H9 (cell line): ENCODE results near the gene TBX1. TPM values are rescaled to one million over a fixed set of nuclear protein-coding genes. Genes with fewer than 3 reads are reported as not detected.

ENCODE experiments used
- DNase-seq: peaks from one replicate; pipeline ENCODE4 v3.0.0-alpha.2; 2017
- H2AFZ ChIP-seq: one replicate; pipeline ENCODE4 v1.6.1; 2013; ENCODE audit warnings: mild to moderate bottlenecking, low read length, control low read depth, moderate library complexity
- H2AK5ac ChIP-seq: 2 replicates; pipeline ENCODE4 v1.6.1; 2013; ENCODE audit warnings: low read length, control low read depth, mixed read lengths; ENCODE audit not compliant: insufficient read length
- H2BK120ac ChIP-seq: one replicate; pipeline ENCODE4 v1.6.1; 2013; ENCODE audit warnings: low read depth, mild to moderate bottlenecking, low read length, control low read depth, inconsistent platforms; ENCODE audit not compliant: poor library complexity, severe bottlenecking
- H2BK12ac ChIP-seq: 2 replicates; pipeline ENCODE4 v1.6.1; 2013; ENCODE audit warnings: low read length, control low read depth, mixed read lengths, low read depth; ENCODE audit not compliant: insufficient read length
- H2BK15ac ChIP-seq: 2 replicates; pipeline ENCODE4 v1.6.1; 2013; ENCODE audit warnings: low read depth, low read length, control low read depth
- H2BK20ac ChIP-seq: one replicate; pipeline ENCODE4 v1.6.1; 2013; ENCODE audit warnings: low read depth, mild to moderate bottlenecking, low read length, control low read depth, inconsistent platforms; ENCODE audit not compliant: poor library complexity, severe bottlenecking
- H2BK5ac ChIP-seq: 2 replicates; pipeline ENCODE4 v1.6.1; 2013; ENCODE audit warnings: low read length, control low read depth, mixed read lengths; ENCODE audit not compliant: insufficient read length
- H3K14ac ChIP-seq: 2 replicates; pipeline ENCODE4 v1.6.1; 2013; ENCODE audit warnings: low read length, control low read depth; ENCODE audit not compliant: insufficient read depth
- H3K18ac ChIP-seq: 2 replicates; pipeline ENCODE4 v1.6.1; 2013; ENCODE audit warnings: low read depth, mild to moderate bottlenecking, mixed read lengths, low read length, control low read depth; ENCODE audit not compliant: insufficient read length
- H3K23ac ChIP-seq: 2 replicates; pipeline ENCODE4 v1.6.1; 2013; ENCODE audit warnings: low read length, control low read depth, mixed read lengths, low read depth; ENCODE audit not compliant: insufficient read length
- H3K23me2 ChIP-seq: 2 replicates; pipeline ENCODE4 v1.6.1; 2013; ENCODE audit warnings: low read depth, mild to moderate bottlenecking, mixed read lengths, low read length, control low read depth; ENCODE audit not compliant: insufficient read length, poor library complexity, severe bottlenecking
- H3K27ac ChIP-seq: 2 replicates; pipeline ENCODE4 v1.5.1; 2013; ENCODE audit warnings: low read length, control low read depth, mixed read lengths, low read depth; ENCODE audit not compliant: insufficient read length
- H3K27me3 ChIP-seq: 2 replicates; pipeline ENCODE4 v1.6.1; 2013; ENCODE audit warnings: low read length, control low read depth, inconsistent platforms; ENCODE audit not compliant: insufficient read depth
- H3K4ac ChIP-seq: 2 replicates; pipeline ENCODE4 v1.6.1; 2013; ENCODE audit warnings: low read depth, mild to moderate bottlenecking, control low read depth, inconsistent platforms, low read length, moderate library complexity
- H3K4me1 ChIP-seq: 2 replicates; pipeline ENCODE4 v1.6.1; 2013; ENCODE audit warnings: low read length, control low read depth, inconsistent platforms; ENCODE audit not compliant: insufficient read depth
- H3K4me2 ChIP-seq: 2 replicates; pipeline ENCODE4 v1.6.1; 2013; ENCODE audit warnings: low read length, control low read depth, mixed read lengths; ENCODE audit not compliant: insufficient read length, insufficient read depth
- H3K56ac ChIP-seq: 2 replicates; pipeline ENCODE4 v1.6.1; 2013; ENCODE audit warnings: low read depth, mild to moderate bottlenecking, mixed read lengths, low read length, control low read depth; ENCODE audit not compliant: insufficient read length
- H3K79me1 ChIP-seq: 2 replicates; pipeline ENCODE4 v1.6.1; 2013; ENCODE audit warnings: low read depth, mild to moderate bottlenecking, moderate library complexity, low read length, control low read depth, inconsistent platforms; ENCODE audit not compliant: insufficient read depth, poor library complexity, severe bottlenecking
- H3K79me2 ChIP-seq: 2 replicates; pipeline ENCODE4 v1.6.1; 2013; ENCODE audit warnings: low read length, control low read depth, inconsistent platforms; ENCODE audit not compliant: insufficient read depth
- H3K9ac ChIP-seq: 2 replicates; pipeline ENCODE4 v1.6.1; 2013; ENCODE audit warnings: low read length, control low read depth, mixed read lengths; ENCODE audit not compliant: insufficient read length; ENCODE audit errors: extremely low read depth
- H3K9me3 ChIP-seq: one replicate; pipeline ENCODE4 v1.6.1; 2013; ENCODE audit warnings: low read depth, low read length, inconsistent platforms; ENCODE audit not compliant: control insufficient read depth
- H3T11ph ChIP-seq: one replicate; pipeline ENCODE4 v1.6.1; 2013; ENCODE audit warnings: mild to moderate bottlenecking, low read length, control low read depth, inconsistent platforms
- H4K20me1 ChIP-seq: one replicate; pipeline ENCODE4 v1.6.1; 2013; ENCODE audit not compliant: control insufficient read depth, insufficient read length, insufficient read depth
- H4K5ac ChIP-seq: 2 replicates; pipeline ENCODE4 v1.6.1; 2013; ENCODE audit warnings: low read depth, mild to moderate bottlenecking, mixed read lengths, low read length, control low read depth; ENCODE audit not compliant: insufficient read length
- H4K8ac ChIP-seq: replicated peaks from 2 replicates; pipeline ENCODE4 v1.6.1; 2013; ENCODE audit warnings: low read length, control low read depth, mixed read lengths, low read depth; ENCODE audit not compliant: insufficient read length
- H4K91ac ChIP-seq: 2 replicates; pipeline ENCODE4 v1.6.1; 2013; ENCODE audit warnings: low read depth, mild to moderate bottlenecking, moderate library complexity, mixed read lengths, low read length, control low read depth; ENCODE audit not compliant: insufficient read length
- H3K27ac Mint-ChIP-seq, 3 experiments: 2 replicates in 2 of 3; 3 replicates in 1 of 3; pipeline ENCODE4 v1.8.0; 2020 to 2021; ENCODE audit warnings: mixed read lengths in 3 of 3, mild to moderate bottlenecking in 1 of 3, moderate library complexity in 1 of 3
- H3K27me3 Mint-ChIP-seq: 2 replicates; pipeline ENCODE4 v1.8.0; 2021; ENCODE audit warnings: low read depth, mild to moderate bottlenecking, moderate library complexity, mixed read lengths
- H3K36me3 Mint-ChIP-seq, 3 experiments: 2 replicates in 2 of 3; 3 replicates in 1 of 3; pipeline ENCODE4 v1.8.0; 2020 to 2021; ENCODE audit warnings: low read depth in 3 of 3, mixed read lengths in 3 of 3; ENCODE audit not compliant: insufficient read depth in 1 of 3
- H3K4me1 Mint-ChIP-seq, 2 experiments: 2 replicates each; pipeline ENCODE4 v1.8.0; 2020; ENCODE audit warnings: mixed read lengths in 2 of 2
- H3K4me3 Mint-ChIP-seq, 2 experiments: 2 replicates in 1 of 2; 3 replicates in 1 of 2; pipeline ENCODE4 v1.8.0; 2020 to 2021; ENCODE audit warnings: mild to moderate bottlenecking in 2 of 2, mixed read lengths in 2 of 2, moderate library complexity in 1 of 2
- H3K9me3 Mint-ChIP-seq, 2 experiments: 2 replicates in 1 of 2; 3 replicates in 1 of 2; pipeline ENCODE4 v1.8.0; 2020; ENCODE audit warnings: mild to moderate bottlenecking in 2 of 2, mixed read lengths in 2 of 2, moderate library complexity in 1 of 2
- WGBS: extraction: QIAGEN DNeasy Blood & Tissue Kit; methylation state at CpG from one replicate; pipeline ENCODE4 v1.1.7; 2013; ENCODE audit warnings: missing lambda C conversion rate, low lambda C conversion rate, mixed read lengths; ENCODE audit not compliant: insufficient read length; ENCODE audit errors: extremely low coverage; 5-methylcytosine and 5-hydroxymethylcytosine counted together
- total RNA-seq: library from RNA; stranded (reverse); gene quantifications from 2 replicates; pipeline ENCODE4 v1.2.1, GENCODE V29; 2021
- TF ChIP-seq, protein P1 (sequence below): fragments of 200-600 bp; sonication (generic); conservative IDR thresholded peaks from 3 replicates; pipeline ENCODE4 v1.8.0; 2021; ENCODE audit warnings: antibody characterized with exemption, mild to moderate bottlenecking

TBX1 gene
- total RNA-seq, 1 experiment from 2014 or later = 2.2 TPM

DNA sequence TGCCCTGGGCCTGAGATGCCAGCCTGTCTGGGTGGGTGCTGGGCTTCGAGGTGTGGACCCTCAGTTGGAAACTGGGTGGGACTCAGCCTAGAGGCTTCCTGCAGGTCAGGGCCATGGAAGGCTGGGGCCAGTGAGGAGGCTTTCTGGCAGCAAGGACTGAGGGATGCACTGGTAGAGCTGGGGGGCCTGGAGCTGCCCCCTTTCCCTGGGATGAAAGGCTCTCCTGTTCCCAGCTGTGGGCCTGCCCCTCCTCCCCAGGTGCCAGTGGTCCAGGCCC is 43.8 kb upstream of the TBX1 start:
- no peak overlapping the region for H2BK120ac ChIP-seq
- Mint-ChIP-seq H3K4me1 (peaks cover 15 to 28% of the 10 kb centered on the region in 2 experiments), H3K27me3 (peaks cover 79% of the 10 kb centered on the region), H3K9me3 (peaks cover 6 to 8% of the 10 kb centered on the region in 2 experiments; a peak in 3 of 5 replicates), H3K4me3 (no peak overlapping the region), H3K36me3 (peaks cover 7 to 18% (median 12%) of the 10 kb centered on the region in 3 experiments; a peak in 6 of 7 replicates), H3K27ac (no peak overlapping the region)
- H3K79me1 ChIP-seq = no peaks in the 10 kb centered on the region
- no peak overlapping the region for H3K9ac ChIP-seq
- no CpG with 5 or more reads among the region's 1 CpG for WGBS
- no peak overlapping the region for H4K91ac ChIP-seq
- peaks cover 2% of the 10 kb centered on the region; the same call in 1 of the 2 replicates for H3K4me1 ChIP-seq
- peaks cover 10% of the 10 kb centered on the region for H3K23me2 ChIP-seq
- no peak overlapping the region for H4K8ac ChIP-seq
- no peak overlapping the region for H2BK5ac ChIP-seq
- no peak overlapping the region for H2BK12ac ChIP-seq
- no peak overlapping the region for H4K5ac ChIP-seq
- no peak overlapping the region for H3K23ac ChIP-seq
- TF ChIP-seq, protein P1, sequence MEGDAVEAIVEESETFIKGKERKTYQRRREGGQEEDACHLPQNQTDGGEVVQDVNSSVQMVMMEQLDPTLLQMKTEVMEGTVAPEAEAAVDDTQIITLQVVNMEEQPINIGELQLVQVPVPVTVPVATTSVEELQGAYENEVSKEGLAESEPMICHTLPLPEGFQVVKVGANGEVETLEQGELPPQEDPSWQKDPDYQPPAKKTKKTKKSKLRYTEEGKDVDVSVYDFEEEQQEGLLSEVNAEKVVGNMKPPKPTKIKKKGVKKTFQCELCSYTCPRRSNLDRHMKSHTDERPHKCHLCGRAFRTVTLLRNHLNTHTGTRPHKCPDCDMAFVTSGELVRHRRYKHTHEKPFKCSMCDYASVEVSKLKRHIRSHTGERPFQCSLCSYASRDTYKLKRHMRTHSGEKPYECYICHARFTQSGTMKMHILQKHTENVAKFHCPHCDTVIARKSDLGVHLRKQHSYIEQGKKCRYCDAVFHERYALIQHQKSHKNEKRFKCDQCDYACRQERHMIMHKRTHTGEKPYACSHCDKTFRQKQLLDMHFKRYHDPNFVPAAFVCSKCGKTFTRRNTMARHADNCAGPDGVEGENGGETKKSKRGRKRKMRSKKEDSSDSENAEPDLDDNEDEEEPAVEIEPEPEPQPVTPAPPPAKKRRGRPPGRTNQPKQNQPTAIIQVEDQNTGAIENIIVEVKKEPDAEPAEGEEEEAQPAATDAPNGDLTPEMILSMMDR = no peak
- no peak overlapping the region for H2BK20ac ChIP-seq
- no peak overlapping the region for H3K4me2 ChIP-seq
- no peaks in the 10 kb centered on the region for H3K79me2 ChIP-seq
- H3K18ac ChIP-seq = no peak overlapping the region
- peaks cover 2% of the 10 kb centered on the region for H4K20me1 ChIP-seq
- no peak overlapping the region for H3K56ac ChIP-seq
- no peak overlapping the region for H3K4ac ChIP-seq
- H3K27ac ChIP-seq = no peak overlapping the region
- H3K14ac ChIP-seq = no peak overlapping the region; the same call in 1 of the 2 replicates
- H3K27me3 ChIP-seq = peaks cover 28% of the 10 kb centered on the region; the same call in 1 of the 2 replicates
- H2AK5ac ChIP-seq = no peak overlapping the region
- DNase-seq = no peak
- H2AFZ ChIP-seq = no peak overlapping the region
- H2BK15ac ChIP-seq = no peak overlapping the region
- no peaks in the 10 kb centered on the region for H3K9me3 ChIP-seq
- H3T11ph ChIP-seq = no peak overlapping the region
